Germinal center (tissue), 1 donor: Measurements from ENCODE around the gene CLIP2.
A peak's percentile ranks its signal among the peaks of the same experiment; 100 is the strongest.
"Not testable (repeated sequence)": the region's sequence is repeated elsewhere in the genome, so short reads cannot be mapped to it uniquely, and the experiment has no call there.

ENCODE experiments used
- DNase-seq: peaks from one replicate; pipeline ENCODE4 v3.0.0; 2012; ENCODE audit warnings: mixed read lengths, low spot score

Gene CLIP2

DNA sequence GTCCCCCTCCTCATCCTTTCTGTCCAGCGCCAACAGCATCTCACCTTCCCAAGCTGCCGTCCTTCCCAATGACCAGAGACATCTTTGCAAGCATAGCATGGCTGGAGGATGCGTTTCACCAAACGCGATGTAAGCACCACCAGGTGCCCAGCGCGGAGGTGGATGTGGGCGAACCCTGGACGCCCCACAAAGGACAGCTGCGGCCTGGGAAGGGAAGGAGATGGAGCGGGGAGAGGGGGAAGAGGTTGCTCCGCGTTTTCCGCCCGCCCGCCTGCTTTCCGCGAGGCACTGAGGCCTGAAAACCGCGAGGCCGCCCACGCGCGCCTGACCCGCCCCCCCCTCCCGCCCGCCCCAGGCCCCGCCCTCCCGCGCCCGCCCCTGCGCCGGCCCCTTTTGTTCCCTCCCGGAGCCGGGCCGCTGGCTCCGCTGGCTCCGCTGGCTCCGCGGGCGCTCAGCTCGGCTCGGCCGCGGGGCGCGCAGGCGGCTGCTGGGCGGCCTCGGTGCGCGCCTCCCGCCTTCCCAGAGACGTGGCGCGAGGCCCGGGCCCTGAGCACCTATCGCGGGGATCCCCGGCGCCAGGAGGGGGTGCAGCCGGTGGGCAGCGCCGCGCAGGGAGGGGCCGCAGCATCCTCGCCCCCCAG is at the start of gene CLIP2:
Gene CLIP2 (plus strand): TSS at position 390 of the 641 bp plus-strand sequence. CDS start 28,140 bp downstream, outside the sequence.
- peak; percentile 91 for DNase-seq

- DNase-seq: peak; percentile 1
Measured at GRCh38 chr7:74240482-74240881, 48.7 kb upstream of the CLIP2 start.

DNA sequence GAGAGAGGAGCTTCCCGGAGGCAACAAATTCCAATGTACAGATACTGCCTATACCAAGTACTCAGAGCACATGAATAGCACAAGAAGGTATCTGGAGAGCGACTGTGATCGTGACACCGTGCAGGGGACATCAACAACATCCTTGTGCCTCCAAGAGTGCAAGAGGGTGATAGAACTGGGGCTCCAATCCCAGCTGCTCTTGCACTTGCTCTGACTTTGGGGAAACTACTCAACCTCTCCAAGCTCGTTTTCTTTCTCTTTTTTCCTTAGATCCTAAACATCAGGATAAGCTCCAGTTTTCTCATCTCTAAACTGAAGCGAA is 47.1 kb upstream of the CLIP2 start:
- DNase-seq: no peak

DNA sequence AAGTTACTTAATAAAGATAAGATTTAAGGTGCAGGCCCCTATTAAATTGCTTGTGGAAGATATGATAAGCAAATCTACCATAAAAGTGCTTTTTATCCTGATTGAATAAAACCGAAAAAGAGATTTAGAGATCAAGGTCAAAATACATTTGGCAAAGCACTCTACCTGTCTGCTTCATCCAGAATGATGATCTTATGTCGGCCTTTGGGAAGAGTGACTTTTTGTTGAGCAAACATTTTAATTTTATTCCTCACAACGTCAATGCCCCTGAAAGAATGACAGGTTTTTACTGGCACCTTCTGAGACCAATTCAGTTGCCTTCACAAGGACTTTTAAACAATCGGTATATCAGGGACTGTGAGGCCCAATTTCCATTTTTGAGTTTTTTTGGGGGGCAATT is 42.7 kb upstream of the CLIP2 start:
- DNase-seq: no peak

DNA sequence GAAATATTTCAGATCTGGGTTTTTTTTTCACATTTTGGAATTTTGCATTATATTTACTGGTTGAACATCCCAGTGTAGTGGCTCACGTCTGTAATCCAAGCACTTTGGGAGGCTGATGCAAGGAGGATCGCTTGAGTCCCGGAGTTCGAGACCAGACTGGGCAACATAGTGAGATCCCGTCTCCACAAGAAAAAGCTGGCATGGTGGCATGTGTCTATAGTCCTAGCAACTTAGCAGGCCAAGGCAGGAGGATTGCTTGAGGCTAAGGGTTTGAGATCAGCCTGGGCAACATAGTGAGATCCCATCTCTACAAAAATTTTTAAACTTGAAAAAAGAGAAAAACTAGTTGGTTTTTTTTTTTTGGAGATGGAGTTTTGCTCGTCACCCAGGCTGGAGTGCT is 41.1 kb upstream of the CLIP2 start:
- DNase-seq: no peak

- DNase-seq: not testable (repeated sequence)
Measured at GRCh38 chr7:74249058-74249457, 40.1 kb upstream of the CLIP2 start.

GRCh38 chr7:74252893-74253292 is 36.3 kb upstream of the CLIP2 start:
- DNase-seq: no peak

DNA sequence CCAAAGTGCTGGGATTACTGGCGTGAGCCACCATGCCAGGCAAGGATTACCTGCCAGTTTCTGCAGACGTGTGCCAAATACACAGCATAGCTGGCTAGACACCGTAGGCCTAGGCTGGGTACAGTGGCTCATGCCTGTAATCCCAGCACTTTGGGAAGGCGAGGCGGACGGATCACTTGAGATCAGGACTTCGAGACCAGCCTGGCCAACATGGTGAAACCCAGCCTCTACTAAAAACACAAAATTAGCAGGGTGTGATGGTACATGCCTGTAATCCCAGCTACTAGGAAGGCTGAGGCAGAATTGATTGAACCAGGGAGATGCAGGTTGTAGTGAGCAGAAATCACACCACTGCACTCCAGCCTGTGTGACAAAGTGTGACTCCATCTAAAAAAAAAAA is 35.9 kb upstream of the CLIP2 start:
- DNase-seq: no peak

GRCh38 chr7:74253835-74254128 is 35.4 kb upstream of the CLIP2 start:
- DNase-seq: no peak

DNA sequence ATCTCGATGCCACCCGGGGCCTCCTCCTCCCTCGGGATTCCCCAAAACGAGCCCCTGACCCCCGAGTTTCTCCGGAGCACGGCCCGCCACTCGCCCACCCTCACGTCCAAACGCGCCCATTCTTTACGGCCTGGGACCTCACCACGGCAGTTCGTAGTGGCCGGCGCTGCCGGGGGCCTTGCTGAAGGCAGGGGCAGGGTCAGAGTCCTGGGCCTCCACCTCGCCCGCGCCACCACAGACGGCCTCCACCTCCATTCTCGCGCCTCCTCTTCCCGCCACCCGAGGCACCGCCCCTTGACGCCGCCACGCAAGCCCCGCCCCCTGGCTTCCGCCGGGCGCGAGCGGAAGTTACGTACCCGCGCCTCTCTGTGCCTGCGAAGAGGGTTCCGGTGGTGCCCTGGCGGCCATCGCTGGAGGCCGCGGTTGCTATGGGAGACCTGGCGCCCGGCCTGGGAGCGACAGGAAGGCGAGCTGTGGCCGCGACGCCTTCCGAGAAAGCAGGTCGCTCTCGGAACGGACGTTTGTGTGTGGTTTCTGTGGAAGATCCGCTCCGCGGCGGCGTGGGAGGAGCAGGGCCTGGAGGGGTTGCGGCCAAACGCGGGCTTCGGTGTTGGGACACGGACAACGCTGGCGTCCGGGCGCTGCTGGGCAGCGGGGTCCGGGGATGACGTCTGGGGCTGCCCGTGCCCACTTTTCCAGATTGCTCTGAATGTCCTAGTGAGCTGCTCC is 34.9 kb upstream of the CLIP2 start, which contains the start of gene RFC2:
Gene RFC2 (minus strand): TSS at position 271 of the 729 bp plus-strand sequence. CDS start 16 bp downstream, at position 255.
- peak; percentile 94 for DNase-seq

- peak; percentile 1 for DNase-seq
Measured at GRCh38 chr7:74254858-74255379, 34.3 kb upstream of the CLIP2 start.

DNA sequence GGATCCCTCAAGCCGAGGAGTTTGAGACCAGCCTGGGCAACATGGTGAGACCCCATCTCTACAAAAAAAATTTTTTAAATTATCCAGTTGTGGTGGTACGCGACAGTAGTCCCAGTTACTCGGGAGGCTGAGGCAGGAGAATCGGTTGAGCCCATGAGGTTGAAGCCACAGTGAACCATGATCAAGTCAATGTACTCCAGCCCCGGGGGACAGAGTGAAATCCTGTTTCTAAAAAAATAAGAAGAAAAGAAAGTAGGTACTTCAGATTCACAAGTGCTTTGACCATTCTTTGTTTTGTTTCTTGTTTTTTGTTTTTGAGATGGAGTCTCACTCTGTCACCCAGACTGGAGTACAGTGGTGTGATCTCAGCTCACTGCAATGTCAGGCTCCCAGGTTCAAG is 33.7 kb upstream of the CLIP2 start:
- not testable (repeated sequence) for DNase-seq

- DNase-seq: peak; percentile 3
Measured at GRCh38 chr7:74256491-74257408, 32.5 kb upstream of the CLIP2 start.

GRCh38 chr7:74258639-74259038 is 30.6 kb upstream of the CLIP2 start:
- DNase-seq: peak; percentile 4

GRCh38 chr7:74262639-74263398 is 26.4 kb upstream of the CLIP2 start:
- no peak for DNase-seq

DNA sequence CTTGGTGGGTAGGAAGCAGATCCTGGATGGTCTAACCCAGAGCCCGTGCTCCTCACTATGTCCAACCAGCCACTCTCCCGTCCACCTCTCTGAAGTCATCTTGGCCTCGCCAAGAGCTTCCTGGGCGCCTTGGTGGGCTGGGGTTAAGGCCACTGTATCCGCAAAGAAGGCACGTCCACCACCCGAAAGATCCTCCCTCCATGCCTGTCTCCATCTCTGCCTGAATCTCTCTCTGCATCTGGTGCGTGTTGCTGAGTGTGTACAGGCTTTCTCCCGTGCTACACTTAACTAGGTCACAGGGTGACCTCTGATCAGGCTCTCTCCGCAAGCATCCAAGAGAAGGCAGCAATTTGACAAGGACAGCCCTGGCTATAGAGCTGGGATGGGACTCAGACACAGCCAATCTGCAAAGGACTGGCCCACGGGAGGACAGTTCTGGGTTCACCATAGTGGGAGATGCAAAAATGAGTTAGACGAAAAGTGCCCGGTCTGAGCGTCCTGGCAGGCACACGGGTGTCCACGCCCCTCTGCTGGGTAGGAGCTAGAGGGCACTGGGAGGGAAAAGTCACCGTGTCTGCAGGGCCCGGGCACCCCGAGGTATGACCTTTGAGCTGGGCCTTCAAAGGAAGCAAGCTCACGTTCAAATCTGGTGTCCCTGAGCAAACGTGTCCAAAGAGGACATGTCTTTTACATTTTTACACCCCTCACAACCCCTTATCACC is 25.6 kb upstream of the CLIP2 start:
- DNase-seq: no peak

- peak; percentile 24 for DNase-seq
Measured at GRCh38 chr7:74266191-74266963, 22.8 kb upstream of the CLIP2 start.

- peak; percentile 3 for DNase-seq
Measured at GRCh38 chr7:74267756-74268565, 21.2 kb upstream of the CLIP2 start.

DNA sequence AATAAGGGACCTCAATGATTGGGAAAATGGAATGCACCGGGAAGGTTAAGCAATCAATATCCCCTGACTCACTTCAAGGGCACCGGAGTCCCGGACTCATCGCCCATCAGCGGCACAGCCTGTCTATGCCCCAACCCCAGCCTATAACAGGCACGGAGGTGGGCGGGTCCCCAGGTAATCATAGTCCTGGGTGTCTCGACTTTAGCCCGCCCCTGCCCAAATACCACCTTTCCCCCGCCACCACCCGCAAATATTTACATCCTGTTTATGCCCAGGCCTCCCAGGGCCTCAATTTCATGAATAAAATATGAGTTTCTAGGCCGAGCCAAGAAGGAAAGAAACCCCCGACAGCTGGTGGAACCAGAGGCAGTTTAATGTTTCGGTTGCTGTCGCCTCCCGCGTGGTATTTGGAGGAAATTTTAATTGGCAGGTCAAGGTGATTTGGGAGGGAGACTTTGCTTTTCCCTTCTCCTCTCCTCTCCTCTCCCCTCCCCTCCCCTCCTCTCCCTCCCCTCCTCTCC is 19.4 kb upstream of the CLIP2 start:
- peak; percentile 79 for DNase-seq
